GM19438 (cell line): ENCODE measurements around the gene UBE2O.

Experiments used
- ATAC-seq: cut with Tn5 transposase; IDR thresholded peaks from one replicate; pipeline ENCODE4 v1.9.1; 2021; ENCODE audit warnings: low read depth; ENCODE audit not compliant: unreplicated experiment

Gene UBE2O

DNA sequence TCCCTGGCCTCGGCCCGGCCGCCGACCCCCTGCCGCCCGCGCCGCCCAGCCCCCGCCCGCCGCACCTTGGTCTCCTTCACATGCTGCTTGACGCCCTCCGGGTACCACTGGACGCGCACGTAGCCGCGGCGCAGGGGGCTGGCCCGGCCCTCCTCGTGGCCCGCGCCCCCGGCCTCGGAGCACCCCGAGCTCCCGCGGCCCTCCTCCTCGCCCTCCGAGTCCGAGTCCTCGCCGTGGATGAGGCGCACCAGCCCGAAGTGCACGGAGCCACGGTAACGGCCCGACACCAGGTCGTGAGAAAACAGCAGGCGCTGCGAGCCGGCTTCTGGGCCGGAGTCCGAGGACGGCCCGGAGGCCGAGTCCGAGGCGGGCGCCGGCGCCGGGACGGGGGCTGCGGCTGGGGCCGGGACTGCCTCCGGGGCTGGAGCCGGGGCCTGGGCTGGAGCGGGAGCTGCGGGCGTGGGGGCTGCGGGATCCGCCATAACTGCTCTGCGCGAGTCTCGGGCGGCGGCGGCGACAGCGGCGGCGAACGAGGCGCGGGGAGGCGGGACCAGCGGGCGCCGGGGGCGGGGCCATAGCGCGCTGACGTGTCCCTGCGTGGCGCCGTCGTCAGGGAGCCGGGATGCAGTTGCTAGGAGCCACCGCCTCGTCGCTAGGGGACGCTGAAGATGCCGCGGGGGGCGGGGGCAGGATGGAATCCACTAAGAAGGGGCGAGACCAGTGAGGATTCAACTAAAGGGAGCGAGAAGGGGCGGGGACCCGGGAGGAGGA lies at the start of gene UBE2O:
Gene UBE2O, minus strand, starts transcription at position 493 of the 771 bp plus-strand sequence. Its CDS starts 11 bp downstream, at position 482.
- ATAC-seq, result peak; percentile 86

DNA sequence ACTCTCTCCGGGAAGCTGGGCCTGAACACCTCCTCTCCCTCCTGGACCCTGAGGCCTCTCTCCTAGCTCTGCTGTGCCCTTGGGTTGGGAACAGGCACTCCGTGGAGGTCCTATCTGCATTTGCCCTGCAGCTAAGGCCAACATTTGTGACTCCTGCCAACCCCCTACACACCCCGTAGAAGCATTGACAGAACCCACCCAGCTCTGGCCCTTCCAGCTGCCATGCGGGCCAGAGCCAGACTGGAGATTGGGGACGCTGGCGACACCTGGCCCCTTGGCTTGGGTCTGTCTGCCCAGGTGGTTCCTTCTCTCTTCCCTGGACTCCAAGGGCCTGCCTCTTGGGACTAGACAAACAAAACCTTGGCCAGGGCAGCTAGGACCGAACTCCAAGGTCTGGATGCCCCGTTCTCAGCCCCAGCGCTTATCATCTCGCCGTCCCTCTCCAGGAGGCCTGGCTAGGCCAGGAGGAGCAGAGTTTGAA lies 48.9 kb upstream of the UBE2O start:
- ATAC-seq, result no peak

DNA sequence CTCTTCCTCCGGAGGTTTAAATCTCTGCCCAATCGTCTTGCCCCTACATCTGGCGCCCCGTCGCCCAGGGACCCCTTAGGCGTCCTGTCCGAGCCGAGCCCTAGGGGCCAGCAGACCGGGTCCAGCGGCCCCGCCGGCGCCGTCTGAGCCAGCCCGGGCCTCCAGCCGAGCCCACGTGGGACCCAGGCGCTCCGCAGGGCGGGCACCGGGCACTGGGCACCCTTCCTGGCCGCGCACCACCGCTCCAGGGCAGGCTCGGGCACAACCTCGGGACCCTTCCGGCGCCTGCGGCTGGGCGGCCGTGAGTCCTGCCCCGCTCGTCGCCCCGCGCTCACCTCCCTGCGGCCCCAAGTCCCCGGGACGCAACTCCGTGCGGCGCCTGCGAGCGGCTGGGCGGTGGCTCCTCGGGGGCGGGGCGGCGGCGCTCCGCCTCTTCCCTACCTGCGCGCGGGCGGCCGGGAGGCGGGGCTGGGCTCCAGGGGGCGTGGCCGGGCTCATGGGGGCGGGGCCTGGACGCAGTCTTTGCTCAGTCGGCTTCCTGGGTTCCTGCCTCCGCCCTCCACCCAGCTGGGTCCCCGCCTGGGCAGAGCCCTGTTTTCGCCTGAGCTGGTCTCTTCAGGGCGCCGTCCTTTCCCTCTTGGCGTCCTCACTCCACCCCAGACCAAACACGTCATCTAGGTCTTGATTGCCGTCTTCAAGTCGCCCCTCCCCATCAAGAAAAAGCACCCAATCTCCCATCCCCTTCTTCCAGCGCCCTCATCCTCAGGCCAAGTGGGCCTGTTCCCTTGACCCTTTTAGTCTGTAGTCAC lies 48.3 kb upstream of the UBE2O start, which contains the start of gene RHBDF2:
Gene RHBDF2, minus strand, starts transcription at position 406 of the 809 bp plus-strand sequence. CDS start 19,899 bp downstream, outside the sequence.
- ATAC-seq, result peak; percentile 74

DNA sequence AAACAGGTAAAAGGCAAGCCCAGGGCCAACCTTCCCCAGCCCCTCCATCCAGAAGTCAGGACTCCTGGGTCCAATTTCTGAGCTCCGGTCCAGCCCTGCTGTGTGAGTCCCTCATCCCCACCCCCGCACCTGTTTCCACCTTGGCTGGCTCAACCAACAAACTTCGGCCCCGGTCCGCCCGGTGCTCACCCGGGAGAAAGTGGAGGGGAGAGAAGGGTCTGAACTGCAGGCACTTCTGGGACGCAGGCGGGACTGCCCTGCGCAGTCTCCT lies 47.7 kb upstream of the UBE2O start:
- no peak for ATAC-seq

DNA sequence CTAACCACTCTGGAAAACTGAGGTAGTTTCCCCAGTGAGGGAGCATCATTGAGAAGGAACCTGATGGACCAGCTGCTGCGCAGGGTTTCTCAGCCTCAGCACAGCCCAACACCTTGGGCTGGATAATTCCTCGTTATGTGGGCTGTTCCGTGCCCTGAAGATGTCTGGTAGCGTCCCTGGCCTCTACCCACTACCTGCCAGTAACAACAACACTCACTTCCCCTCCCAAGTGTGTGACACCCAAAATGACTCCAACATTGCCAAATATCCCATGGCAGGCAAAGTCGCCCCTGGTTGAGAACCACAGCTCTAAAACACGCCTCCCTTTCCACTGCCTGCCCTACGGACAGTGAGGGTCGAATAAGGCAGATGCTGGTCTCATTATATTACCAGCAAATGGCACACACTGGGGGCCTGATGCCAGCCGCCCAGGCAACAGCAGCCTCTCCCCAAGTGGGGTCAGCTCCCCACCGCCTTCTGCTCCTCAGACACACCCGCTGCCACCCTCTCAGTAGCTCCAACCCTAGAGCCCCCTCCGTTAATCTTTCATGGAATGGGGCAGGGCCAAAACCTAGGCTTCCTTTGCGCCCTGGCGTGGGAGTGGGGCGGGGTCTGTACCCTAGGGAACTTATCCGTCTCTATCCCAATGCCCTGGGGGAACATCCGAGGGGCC lies 47.3 kb upstream of the UBE2O start:
- no peak for ATAC-seq

DNA sequence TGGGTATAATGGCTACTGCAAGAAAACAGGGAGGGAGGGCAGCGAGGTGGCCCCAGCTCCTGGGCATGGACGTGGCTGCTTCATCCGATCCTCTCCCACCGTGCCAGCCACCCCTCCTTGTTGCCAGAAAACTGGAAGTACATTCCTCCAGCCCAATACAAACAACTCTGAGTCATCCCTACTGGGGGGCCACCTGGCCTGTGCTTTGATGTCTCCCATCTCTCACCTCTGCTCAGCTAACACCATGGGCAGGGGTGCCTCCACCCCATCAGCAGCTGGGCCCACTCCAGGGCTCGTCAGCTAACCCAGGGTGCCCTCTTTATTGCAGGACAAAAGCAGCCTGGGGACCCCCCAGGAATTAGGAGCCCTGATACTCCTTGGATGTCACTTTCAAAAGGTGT lies 46.3 kb upstream of the UBE2O start:
- no peak for ATAC-seq

DNA sequence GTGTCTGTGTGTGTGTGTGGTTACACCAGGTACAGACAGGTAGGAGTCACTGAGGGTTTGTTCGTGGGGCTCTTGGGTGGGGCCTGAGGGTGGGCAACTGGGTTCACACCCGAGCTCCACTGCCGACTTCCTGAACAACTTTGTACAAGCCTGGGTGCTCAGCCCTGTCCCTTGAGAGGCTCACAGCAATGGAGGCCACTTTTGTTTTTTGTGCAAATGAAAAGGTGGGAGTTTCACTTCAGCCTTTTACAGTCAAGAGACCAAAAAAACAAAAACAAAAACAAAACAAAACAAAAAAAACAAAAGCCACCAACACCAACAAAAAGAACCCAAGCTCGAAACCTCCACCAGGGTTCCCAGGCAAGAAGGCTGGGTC lies 45.9 kb upstream of the UBE2O start:
- no peak for ATAC-seq

DNA sequence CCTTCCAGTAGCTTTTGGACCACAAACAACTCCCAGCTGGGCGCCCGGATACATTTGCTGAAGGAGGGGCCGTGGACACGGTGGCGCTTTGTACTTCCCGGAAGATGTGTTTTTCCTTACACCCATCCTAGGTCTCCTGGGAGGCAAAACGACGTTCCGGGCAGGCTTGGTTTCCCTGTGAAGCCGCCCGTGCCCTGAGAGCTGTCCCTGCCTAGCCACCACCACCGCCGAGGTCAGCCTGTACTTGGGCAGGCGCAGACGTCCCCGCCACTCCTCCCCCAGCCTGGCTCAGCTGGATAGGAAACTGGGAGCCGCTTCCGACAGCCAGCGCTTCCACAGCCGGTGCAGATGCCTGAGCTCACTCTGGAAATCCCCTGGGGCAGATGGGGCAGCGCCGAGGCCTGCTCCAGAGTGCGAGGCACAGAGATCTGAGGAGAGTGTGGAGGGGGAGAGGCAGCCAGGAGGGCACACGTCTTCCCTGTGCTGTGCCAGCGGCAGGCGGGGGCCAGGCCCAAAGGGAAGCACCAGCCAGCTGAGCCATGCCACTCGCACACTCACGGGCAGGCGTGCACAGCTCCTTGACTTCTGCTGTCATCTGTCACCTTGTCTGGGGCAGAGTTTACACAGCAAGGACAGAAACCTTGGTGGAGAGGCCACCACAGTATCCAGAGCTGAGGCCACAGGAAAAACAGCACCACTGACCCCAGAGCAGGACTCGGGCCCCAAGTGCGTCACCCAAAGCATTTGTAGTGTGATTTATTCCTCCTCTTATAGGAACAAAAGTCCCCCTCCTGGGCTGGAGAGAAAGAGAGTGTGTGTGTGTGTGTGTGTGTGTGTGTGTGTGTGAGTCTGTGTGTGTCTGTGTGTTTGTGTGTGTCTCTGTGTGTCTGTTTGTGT lies 45.3 kb upstream of the UBE2O start:
- ATAC-seq, result no peak

DNA sequence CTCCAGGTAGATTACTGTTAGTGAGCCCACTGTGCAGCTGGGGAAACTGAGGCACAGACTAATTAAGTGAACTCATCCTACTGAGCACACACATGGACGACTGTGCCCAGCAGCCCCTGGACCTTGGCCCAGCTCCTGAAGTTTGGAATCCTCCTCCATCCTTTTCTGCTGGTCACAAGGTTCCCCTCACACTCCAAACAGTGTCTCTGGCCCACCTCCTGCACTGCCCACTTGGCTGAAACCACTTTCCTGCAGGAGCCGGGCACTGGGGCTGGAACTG lies 44.7 kb upstream of the UBE2O start:
- no peak for ATAC-seq

DNA sequence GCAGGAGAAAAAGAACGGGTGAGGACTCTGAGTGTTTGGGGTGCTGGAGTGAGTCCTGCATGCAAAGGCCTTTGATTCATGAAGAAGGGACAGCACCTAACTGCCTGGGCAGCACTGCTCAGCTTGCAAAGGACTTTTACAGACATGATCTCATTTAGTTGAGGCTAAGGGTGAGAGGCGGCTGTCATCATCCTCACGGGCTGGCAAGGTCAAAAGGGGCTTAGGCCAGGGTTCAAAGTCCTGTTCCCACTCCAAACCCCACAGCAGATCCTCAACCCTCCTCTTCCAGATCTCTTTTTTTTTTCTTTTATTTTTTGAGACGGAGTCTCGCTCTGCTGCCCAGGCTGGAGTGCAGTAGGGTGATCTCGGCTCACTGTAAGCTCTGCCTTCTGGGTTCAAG lies 43.5 kb upstream of the UBE2O start:
- no peak for ATAC-seq

DNA sequence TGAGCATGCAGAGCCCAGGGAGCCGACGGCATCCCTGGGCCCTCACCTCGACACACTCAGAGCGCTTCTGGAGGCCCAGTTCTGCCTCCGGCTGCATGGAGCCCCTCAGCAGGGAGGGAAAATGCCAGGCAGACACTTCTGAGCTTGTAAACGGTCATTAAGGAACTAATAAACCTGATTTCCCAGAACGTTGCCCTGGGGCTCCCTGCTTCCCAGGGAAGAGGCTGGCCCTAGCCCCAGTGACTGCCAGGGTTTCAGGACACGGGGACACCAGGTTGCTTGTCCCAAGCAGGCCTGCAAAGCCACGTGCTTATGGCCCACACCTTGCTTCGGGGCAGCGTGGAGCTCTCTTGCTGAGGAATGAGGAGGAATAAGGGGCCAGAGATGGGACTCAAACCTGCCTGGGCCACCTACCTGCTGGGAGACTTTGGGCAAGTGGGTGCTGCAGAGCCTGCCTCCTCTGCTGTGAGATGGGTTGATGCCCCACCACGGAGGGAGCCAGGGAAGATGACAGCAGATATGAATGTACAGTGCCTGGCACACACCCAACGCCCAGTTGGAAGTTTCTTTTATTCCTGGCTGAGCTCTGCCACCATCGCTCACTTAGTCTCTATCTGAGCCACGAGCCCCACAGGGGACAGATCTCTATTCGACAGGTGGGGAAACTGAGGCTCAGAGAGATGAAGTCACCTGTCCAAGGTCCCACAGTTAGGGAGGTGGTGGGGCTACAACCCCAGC lies 42.9 kb upstream of the UBE2O start:
- no peak for ATAC-seq

DNA sequence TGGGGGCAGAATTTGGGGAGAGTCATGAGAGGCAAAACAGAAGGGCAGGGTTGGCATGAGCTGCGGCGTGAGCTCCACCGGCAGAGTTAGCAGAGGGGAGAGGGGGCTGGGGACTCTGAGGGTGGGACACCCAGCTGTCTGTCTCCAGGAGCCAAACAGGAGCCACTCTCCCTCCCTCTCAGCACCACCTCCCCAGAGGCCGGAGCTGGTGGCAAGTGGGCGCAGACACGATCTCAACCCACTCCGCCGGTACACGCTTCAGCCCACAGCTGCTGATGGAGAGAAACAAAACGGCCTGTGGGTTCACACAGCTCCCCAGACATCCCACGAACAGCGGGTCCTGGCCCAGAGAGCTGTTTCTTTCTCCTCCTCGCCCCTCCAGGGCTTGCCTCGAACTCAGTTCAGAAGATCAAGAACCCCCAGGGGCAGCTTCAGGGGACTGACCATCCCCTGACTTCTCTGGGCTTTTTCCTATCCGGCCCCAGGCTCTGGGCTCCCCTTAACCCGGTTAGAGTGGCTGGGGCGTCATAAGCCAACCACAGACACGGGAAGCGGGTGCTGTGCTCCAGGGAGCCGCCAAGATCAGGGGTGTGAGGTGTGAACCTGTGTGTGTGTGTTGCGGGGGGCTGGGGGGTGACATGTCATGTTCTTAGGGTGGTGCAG lies 40.7 kb upstream of the UBE2O start:
- no peak for ATAC-seq

DNA sequence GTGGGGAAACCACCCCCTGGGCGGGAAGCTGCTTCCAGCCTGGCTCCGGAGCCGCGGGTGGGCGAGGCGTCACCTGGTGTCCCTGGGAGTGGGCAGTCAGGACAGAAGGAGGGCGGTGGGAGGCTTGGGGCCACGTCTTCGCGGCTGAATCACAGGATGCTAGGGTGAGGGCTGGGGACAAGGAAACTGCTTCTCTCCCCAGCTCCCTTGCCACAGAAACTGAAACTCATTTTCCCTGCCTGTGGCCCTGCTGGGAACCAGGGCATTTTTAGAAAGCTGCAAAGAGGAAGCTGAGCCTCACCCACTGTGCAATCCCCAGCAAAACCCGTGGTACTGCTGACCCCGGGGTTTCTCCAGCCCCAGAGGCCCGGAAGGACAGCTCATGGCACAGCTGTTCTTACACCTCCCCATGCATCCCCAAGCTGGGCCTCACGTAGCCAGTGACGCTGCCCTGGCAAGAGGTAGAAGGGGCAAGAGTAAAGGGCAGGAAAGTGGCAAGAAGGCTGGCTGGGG lies 40.1 kb upstream of the UBE2O start:
- ATAC-seq, result peak; percentile 39

DNA sequence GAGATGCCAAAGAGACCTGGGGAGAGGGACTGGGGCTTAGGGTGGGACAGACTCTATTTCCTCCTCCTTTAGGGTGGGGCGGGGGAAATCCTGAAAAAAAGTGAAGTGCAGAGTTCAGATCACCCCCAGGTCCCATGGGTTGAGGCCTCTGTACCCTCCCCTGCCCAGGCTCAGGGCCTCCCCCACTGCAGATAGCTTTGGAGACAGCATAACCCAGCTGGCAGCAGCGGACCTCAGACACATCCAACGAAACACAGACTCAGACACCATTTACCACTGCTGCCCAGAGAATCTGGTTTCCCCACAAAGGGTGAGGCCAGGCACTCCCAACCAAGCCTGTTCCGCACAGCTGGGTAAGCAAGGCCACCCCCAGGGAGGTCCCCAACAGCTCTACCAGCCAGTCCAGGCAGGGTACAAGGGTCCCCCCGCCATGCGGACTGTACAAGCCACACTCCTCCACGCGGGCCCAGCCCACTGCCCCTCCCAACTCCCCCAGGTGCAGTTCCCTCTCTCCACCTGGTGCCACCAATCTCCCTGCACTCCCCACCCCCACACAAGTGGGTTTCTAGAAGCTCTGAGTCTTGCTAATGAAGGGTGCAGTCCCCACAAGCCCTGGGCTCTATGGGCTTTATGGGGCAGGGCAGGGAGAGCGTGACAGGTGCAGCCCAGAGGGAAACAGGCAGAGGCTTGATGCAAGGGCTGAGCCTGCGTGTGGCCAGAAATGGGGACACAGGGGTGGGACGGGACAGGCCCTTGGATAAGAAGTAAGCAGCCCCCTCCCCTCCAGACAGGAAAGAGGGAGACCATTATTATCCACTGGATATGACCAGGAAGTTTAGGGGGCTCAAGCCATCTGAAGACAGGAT lies 39.4 kb upstream of the UBE2O start:
- peak; percentile 47 for ATAC-seq

DNA sequence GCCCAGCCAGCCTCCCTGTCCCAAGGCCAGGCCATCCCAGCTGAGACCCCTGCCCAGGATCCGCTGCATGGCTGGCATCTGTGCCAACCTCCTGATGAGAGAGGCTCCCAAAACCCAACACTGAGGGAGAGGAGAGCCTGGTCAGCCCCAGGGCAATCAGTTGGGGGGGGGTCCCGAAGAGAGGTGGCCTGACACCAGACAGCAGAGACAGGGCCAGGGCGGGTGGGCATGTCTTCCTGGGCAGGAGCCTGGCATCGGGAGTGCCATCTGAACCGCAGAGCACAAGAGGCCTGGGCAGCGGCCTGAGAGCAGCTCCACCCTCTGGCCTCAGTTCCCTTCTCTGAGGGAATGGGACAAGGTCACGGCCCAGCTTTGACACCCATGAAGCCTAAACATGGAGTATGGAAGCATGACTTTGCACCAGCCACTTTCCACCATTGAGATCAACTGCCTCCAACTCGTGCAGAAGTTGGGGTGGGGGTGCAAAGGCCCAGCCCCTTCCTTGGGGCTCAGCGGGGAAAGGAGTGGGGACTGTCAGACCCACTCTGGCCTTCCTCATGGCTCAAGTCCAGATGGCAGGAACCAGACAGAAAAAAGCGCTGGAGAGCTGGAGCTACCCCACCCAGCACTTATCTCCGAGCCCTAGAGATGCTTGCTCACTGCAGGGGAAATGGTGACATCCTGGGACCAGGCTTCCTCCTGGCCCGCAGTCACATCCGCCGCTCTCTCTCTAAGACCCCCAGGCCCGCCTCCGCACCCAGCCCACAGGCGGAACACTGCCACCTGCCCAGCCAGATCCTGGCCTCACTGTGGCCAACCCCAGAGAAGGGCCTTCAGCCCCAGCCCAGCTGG lies 38.5 kb upstream of the UBE2O start:
- ATAC-seq, result peak; percentile 2

DNA sequence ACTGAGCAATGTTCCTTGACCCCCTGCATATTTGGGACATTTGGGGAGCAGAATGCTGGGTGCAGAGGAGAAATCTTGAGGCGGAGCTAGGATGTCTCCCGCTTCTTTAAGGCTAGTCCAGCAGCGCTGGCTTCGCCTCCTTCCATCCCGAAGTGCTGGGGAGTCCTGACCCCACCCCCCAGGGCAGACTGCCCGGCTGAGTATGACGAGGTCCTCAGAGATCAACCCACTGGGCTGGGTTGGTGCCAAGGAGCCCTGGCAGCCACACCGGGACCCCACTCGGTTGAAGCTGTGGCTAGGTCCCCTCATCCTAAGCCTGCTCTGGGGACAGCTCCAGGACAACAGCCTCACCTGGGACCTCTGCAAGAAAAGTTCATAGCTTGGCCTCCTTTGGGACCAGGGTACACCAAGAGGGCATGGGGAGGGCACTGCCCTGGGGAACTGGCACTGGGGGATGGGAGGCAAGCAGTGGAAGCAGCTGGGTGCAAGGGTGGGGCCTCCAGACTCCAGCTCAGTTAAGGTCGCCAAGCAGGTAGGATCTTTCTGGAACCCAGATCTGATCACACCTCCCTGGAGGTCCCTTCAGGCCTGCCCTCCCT lies 37.3 kb upstream of the UBE2O start:
- ATAC-seq, result no peak
